Hippocampal formation (tissue), 2 donors: ENCODE data around the gene NLN.
"Not testable (repeated sequence)": the region's sequence is repeated elsewhere in the genome, so short reads cannot be mapped to it uniquely, and the experiment has no call there.

ENCODE experiments used
- DNase-seq, 2 donors: peaks; one replicate each; lab custom pipeline; 2025; lab: John Stamatoyannopoulos, UW

The NLN gene

GRCh38 chr5:65871776-65872175 lies 149.8 kb downstream of the NLN start:
- DNase-seq = not testable (repeated sequence)

DNA sequence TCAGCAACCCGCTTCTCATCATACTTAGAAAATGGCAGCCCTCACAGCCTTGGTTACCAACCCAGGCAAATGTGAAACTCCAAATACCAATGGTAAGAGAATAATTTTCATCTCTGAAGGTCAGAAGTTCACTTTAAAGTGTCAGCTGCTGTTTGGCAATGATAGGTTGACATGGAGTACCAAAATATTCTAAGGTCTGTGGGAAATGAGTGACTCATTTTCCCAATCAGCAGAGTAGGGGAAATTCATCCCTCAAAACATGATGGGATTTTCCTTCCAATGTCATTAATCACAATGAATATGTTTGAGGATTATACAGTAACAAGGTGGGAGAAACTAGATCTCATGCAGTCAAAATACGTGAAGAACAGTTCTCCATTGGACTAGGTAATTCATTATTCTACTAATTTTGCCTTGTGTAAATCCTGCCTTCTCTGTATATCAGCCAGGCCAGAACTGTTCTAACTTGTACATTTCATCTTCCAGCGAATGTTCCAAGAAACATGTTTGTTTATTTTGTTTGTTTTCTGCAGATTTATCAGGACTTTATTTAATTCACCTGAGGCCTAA lies 151.3 kb downstream of the NLN start:
- DNase-seq = no peak

- DNase-seq = no peak
These were observed 152.2 kb downstream of the NLN start for GRCh38 chr5:65874241-65874640.

DNA sequence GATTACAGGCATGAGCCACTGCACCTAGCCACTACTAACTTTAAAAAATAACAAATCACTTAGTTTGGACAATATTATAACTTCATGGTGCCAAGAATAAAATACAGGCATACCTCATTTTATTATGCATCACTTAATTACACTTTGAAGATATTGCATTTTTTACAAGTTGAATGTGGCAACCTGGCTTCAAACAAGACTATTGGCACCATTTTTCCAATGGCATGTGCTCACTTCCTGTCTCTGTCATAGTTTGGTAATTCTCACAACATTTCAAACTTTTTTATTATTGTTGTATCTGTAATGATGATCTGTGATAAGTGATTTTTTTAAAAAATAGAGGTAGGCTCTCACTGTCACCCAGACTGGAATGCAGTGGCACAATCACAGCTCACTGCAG lies 154.5 kb downstream of the NLN start:
- no peak for DNase-seq

- DNase-seq = no peak
These were observed 155.0 kb downstream of the NLN start for GRCh38 chr5:65876970-65877369.
